Stimulated activated CD4-positive, alpha-beta T cell treated with anti-CD3 and anti-CD28 coated beads, Interleukin-12 subunit alpha, Interleukin-12 subunit beta, amount 100 ng/mL, for 4 hours (primary cell): ENCODE data around the gene LIN9.
A peak's percentile ranks its signal among the peaks of the same experiment; 100 is the strongest.
"Not testable (repeated sequence)": the region's sequence is repeated elsewhere in the genome, so short reads cannot be mapped to it uniquely, and the experiment has no call there.

Experiments used
- DNase-seq: peaks from one replicate; pipeline ENCODE4 v3.0.0-alpha.2; 2020

Gene LIN9

GRCh38 chr1:226318471-226318870 is 9.5 kb upstream of the LIN9 start:
- DNase-seq, result no peak

- no peak for DNase-seq
These were observed 5.1 kb upstream of the LIN9 start for GRCh38 chr1:226314055-226314454.

- no peak for DNase-seq
These were observed 3.1 kb upstream of the LIN9 start for GRCh38 chr1:226312065-226312464.

DNA sequence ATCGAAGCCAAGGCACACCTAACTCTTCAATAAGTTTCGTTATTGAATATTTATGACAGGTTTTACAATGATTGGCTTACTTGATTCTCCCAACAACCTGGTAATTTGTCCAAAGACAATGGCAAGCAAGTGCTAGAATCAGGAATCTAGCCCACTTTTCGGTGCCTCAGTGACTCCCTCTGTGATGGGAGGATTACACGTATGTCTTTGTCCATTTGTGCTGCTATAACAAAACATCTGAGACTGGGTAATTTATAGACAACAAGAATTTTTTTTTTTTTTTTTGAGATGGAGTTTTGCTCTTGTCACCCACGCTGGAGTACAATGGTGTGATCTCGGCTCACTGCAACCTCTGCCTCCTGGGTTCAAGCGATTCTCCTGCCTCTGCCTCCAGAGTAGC is 2.4 kb upstream of the LIN9 start:
- no peak for DNase-seq

DNA sequence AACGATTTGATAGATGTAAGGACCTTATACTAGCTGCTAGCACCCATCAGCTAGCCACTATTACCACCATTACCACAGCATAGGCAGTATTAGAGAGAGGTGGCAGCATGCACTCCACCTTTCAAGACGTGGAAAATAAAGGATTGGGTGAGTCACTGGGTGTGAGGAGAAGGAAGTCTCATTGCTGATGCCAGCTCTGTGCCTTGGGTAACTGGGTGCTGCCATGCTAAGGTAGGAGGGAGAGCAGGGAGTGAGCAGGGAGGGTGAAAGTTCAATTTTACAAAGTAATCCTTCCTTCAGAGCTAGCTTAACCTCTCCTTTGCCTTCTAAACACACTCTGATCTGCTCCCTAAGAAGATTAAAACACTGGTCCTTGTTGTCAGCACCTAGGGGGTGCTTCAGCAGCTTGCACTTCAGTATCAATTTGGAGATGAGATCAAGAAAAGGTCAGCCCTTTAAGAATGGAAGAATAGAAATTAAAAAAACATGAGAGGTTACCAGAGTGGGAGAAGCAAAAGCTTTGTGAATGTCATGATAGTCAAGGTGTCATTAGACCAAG is 1.8 kb upstream of the LIN9 start:
- no peak for DNase-seq

GRCh38 chr1:226310245-226310540 is 1.2 kb upstream of the LIN9 start:
- DNase-seq, result no peak

DNA sequence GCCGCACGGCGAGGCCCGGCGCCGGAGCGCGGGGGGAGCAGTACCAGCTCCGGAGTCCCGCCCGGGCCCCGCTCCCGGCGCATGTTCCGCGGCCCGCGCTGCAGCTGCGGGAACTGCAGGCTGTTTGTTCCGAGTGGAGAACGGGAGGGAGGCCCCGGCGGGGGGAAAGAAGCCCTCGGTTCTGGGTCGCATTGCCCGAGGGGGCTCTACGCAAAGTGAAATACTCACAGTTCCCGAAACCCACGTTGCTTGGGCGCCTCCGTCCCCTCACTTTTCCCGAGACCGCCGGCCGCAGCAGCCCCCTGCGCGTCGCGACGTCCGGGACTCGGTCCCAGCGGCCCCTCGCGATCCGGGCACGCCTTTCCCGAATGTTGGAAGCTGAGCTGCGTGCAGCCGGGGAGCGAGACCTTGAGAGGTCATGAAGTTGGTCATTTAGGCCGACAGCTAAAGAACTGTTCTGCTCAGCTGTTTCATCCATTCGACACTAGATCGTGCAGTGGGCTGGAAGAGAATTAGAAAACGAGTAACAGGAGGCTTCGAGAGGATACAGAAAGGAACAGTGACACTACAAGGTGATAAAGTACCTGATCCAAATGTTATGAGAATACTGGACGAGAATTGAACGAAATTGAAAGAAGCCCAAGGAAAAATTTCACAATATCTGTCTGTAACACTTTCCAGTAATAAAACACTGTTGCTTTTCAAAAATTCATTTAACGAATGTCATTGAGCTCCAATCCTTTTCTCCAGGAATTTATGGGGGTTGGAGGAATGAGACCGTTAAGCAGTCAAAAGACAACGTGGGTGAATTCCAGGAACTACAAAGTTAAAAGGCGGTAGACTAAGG is 657 bp upstream of the LIN9 start:
- no peak for DNase-seq

GRCh38 chr1:226308166-226308722 is 720 bp downstream of the LIN9 start:
- peak; percentile 21 for DNase-seq

DNA sequence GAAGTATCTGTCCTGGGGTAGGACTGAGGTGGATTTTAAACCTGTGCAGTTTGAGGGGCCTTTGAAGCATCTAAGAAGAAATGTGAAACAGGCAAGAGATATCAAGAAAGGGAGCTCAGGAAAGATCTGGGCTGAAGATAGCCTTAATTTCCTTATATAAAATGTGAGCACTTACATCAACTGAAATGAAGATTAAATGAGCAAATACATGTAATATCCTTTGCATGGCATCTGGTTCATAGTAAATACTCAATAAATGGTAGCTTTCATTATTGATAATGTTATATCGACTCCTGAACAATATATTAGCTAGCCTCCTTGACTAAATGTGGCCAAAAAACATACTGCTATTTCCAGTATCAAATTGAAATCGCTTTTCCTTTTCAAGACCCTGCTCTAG is 2.5 kb downstream of the LIN9 start:
- DNase-seq, result no peak

GRCh38 chr1:226305184-226305583 is 3.8 kb downstream of the LIN9 start:
- DNase-seq, result no peak

- DNase-seq, result no peak
These were observed 4.5 kb downstream of the LIN9 start for GRCh38 chr1:226304291-226304955.

DNA sequence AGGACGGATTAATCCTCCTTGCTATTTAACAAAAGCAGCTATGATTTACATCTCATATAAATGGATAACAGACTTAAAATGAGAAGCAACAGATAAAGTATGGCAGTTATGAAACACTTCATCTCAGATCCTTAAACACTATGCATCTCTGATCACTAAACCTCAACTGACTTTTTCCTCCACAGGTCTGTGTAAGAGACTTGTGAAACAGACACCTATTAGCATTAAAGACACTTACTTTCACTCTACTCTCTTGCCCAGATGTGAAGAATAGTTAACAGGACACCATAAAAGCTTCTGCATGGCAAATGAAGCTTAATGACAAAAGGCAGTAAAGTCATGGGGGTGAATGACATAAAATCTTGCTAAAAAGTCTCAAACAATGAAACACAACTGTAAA is 6.2 kb downstream of the LIN9 start:
- no peak for DNase-seq

GRCh38 chr1:226296911-226297310 is 12.1 kb downstream of the LIN9 start:
- DNase-seq, result no peak

DNA sequence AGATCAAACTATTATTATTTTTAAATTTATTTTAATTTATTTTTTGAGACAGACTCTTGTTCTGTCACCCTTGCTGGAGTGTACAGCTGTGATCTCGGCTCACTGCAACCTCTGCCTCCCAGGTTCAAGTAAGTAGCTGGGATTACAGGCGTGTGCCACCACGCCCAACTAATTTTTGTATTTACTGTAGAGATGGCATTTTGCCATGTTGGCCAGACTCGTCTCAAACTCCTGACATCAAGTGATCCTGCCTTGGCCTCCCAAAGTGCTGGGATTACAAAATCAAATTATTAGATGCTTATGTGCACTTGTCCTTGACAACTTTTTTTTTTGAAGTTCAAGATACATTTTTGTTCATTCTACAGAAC is 15.4 kb downstream of the LIN9 start:
- no peak for DNase-seq

GRCh38 chr1:226292874-226293552 is 16.0 kb downstream of the LIN9 start:
- no peak for DNase-seq

- no peak for DNase-seq
These were observed 21.4 kb downstream of the LIN9 start for GRCh38 chr1:226287587-226287986.

- DNase-seq, result no peak
These were observed 27.9 kb downstream of the LIN9 start for GRCh38 chr1:226281058-226281457.

GRCh38 chr1:226279498-226279897 is 29.5 kb downstream of the LIN9 start:
- DNase-seq, result no peak

- no peak for DNase-seq
These were observed 31.1 kb downstream of the LIN9 start for GRCh38 chr1:226277897-226278296.

- no peak for DNase-seq
These were observed 32.0 kb downstream of the LIN9 start for GRCh38 chr1:226276987-226277386.

DNA sequence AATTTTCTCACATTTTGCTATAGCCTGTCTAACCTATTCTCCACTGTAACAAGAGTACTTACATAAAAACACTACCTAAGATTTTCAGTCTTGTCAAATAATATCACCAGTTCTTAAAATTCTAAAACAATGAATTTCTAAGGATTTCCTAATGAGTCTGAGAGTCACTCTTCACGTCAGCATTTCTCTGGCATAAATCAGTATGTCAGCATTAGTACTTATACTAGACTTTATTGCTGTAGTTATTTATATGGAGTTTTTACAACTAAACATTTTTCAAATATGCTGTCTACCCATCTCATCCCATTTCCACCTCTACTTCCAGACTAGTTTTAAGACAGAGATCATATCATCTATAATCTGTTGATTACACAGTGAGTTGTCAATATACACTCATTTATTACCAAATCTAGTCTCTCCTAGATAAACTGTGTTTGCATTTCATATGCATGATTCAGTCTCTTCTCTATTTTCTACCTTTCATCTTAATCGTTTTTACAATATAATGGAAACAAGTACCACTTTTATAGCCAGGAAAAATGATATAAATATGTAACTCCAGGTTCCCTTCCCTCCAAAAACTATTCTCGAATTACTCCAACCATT is 32.8 kb downstream of the LIN9 start:
- no peak for DNase-seq

GRCh38 chr1:226274138-226274537 is 34.8 kb downstream of the LIN9 start:
- DNase-seq, result no peak

DNA sequence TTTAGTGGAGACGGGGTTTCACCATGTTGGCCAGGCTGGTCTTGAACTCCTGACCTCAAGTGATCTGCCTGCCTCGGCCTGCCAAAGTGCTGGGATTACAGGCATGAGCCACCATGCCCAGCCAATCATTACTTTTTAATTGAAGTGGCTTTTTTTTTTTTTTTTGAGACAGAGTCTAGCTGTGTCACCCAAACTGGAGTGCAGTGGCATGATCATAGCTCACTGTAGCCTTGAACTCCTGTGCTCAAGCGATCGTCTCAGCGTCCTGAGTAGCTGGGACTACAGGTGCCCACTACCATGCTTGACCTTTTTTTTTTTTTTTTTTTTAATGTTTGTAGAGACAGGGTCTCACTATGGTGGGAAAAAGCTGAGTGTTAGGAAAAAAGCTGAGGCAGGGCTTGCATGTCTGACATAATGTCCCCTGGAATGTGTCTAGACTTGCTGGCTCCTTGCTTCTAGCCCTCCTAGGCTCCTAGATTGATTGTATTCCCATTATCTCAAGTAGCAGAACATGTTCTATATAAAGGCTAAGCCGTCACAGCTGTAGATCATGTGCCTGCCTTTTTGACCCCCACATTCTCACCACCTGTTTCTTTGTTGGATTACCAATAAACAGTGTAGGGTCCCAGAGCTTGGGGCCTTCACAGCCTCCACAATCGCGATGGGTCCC is 36.6 kb downstream of the LIN9 start:
- not testable (repeated sequence) for DNase-seq
